GM12873 (cell line): ENCODE results near the gene FRMPD2.
A peak's percentile ranks its signal among the peaks of the same experiment; 100 is the strongest.

Experiments
- TF ChIP-seq, protein P1 (sequence below): IDR thresholded peaks from 2 replicates; pipeline ENCODE4 v1.5.1; 2012; ENCODE audit warnings: low read depth, mild to moderate bottlenecking, moderate library complexity, low read length, control low read depth; ENCODE audit not compliant: insufficient read depth; ENCODE audit errors: missing control alignments

FRMPD2 gene

GRCh38 chr10:48299066-48299465, 24.6 kb upstream of the FRMPD2 start:
- TF ChIP-seq, protein P1, sequence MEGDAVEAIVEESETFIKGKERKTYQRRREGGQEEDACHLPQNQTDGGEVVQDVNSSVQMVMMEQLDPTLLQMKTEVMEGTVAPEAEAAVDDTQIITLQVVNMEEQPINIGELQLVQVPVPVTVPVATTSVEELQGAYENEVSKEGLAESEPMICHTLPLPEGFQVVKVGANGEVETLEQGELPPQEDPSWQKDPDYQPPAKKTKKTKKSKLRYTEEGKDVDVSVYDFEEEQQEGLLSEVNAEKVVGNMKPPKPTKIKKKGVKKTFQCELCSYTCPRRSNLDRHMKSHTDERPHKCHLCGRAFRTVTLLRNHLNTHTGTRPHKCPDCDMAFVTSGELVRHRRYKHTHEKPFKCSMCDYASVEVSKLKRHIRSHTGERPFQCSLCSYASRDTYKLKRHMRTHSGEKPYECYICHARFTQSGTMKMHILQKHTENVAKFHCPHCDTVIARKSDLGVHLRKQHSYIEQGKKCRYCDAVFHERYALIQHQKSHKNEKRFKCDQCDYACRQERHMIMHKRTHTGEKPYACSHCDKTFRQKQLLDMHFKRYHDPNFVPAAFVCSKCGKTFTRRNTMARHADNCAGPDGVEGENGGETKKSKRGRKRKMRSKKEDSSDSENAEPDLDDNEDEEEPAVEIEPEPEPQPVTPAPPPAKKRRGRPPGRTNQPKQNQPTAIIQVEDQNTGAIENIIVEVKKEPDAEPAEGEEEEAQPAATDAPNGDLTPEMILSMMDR = no peak

DNA sequence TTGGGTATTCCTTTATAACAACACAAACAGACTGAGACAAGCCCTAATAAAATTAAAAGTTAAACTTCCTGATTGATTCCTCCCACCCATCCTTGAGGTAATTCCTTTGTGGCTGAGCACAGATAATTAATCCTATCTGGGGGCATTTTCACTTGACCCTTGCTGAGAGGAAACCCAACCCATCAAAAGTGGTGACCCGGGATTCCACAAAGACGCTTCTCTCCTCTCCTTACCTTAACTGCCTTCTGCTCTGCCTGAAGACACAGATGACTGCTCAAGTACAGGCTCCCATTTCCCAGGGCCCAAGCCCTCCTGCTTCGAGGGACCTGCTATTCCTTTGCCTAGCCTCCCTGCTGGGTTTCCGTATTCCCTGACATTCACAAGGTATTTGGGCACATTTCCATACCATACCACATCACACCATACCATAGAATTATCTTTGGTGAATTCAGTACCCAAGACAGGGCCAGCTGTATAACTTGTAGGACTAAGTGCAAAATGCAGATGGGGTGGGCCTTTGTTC, 22.1 kb upstream of the FRMPD2 start:
- TF ChIP-seq, protein P1 = no peak

- TF ChIP-seq, protein P1 = no peak
Measured at GRCh38 chr10:48294431-48294830, 19.9 kb upstream of the FRMPD2 start.

GRCh38 chr10:48292616-48293015, 18.1 kb upstream of the FRMPD2 start:
- TF ChIP-seq, protein P1 = no peak

DNA sequence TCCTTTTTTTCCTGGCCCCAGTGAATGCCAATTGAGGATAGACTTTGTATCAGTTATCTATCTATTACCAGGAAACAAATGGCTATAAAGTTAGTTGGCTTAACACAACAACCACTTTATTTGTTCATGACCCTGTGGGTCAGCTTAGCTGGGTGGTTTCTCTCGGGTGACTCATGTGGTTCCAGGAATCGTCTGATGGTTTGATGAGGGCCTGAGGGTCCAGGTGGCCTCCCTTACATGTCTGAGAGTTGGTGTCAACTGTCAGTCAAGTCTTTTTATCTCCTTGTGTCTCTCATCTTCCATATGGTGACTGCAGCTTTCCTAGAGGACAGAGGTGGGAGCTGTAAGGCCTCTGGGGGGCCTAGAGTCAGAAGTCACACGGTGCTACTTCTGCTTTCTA, 16.7 kb upstream of the FRMPD2 start:
- TF ChIP-seq, protein P1 = no peak

- TF ChIP-seq, protein P1 = no peak
Measured at GRCh38 chr10:48290286-48290685, 15.8 kb upstream of the FRMPD2 start.

GRCh38 chr10:48289501-48290238, 15.2 kb upstream of the FRMPD2 start:
- TF ChIP-seq, protein P1 = peak; percentile 94
